Measurements from ENCODE around the gene SLC7A6. TPM values are rescaled to one million over a fixed set of nuclear protein-coding genes. Genes with fewer than 3 reads are reported as not detected.

The SLC7A6 gene
- total and polyA plus RNA-seq, 2 of the 8 experiments (the other 6 are each of a cell fraction or from before 2014, with no cell fraction given): 28.0 to 37.8 TPM

DNA sequence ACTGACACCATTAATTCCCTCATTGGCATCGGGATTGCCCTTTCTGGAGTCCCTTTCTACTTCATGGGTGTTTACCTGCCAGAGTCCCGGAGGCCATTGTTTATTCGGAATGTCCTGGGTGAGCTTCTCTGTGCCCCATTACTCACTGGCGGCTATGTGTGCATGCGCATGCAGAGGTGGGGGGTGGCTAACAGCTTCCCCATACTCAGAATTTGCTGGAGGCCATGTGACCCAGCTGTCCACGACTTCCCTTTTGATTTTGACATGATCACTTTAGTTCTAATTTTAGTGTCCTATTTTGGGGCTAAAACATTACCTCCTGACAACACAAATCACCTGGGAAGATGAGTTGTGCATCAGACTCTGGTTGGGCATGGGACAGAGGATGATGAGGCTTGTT lies 32.4 kb downstream of the SLC7A6 start:
- peaks cover 11 to 53% (median 36%) of the 10 kb centered on the region in 4 experiments for H3K36me3 ChIP-seq (ENCODE audit: control insufficient read depth in 2 of 4, insufficient read depth in 4 of 4, low read length in 3 of 4)
- WGBS, 2 experiments (ENCODE audit: extremely low coverage in 1 of 2, insufficient coverage in 1 of 2, insufficient read length in 1 of 2, insufficient replicate concordance in 2 of 2, low coverage in 1 of 2, low lambda C conversion rate in 2 of 2, missing lambda C conversion rate in 1 of 2): 85% methylated on average over 6 of the region's 6 CpGs; no CpG with 5 or more reads in 1 of the 2 experiments
- H4K20me1 ChIP-seq (replicated peaks in 1 of 2; ENCODE audit: control insufficient read depth in 1 of 2, insufficient read depth in 2 of 2, low read length in 2 of 2): peaks cover 1 to 5% of the 10 kb centered on the region in 2 experiments
- TF ChIP-seq SIX5 (IDR thresholded peaks at IDR 0.05; ENCODE audit: low read depth, low read length) (no peak), BCL11A (IDR thresholded peaks at IDR 0.05; ENCODE audit: low read depth in 2 of 2, low read length in 2 of 2) (no peak), TBP (IDR thresholded peaks at IDR 0.05; ENCODE audit: low read depth, low read length) (no peak), CBX5 (IDR thresholded peaks at IDR 0.05; ENCODE audit: low read depth, low read length) (no peak), POU5F1 (IDR thresholded peaks at IDR 0.05; ENCODE audit: low read depth, low read length) (no peak), SP1 (IDR thresholded peaks at IDR 0.05; ENCODE audit: low read depth, low read length) (no peak), ZNF274 (IDR thresholded peaks at IDR 0.05; ENCODE audit: borderline replicate concordance, extremely low read depth, low read length) (no peak), JUND (IDR thresholded peaks at IDR 0.05; ENCODE audit: low read length) (no peak), RXRA (IDR thresholded peaks at IDR 0.05; ENCODE audit: insufficient read depth, low read depth, low read length) (no peak)

More for the DNA sequence above, 32.4 kb downstream of the SLC7A6 start:
- H3K56ac ChIP-seq (replicated peaks; ENCODE audit: insufficient read length, low read depth, low read length): no peak overlapping the region
- H3K27ac ChIP-seq (ENCODE audit: low read depth, low read length): no peak overlapping the region
- no peaks in the 10 kb centered on the region for H3K9me3 ChIP-seq (ENCODE audit: insufficient read depth in 2 of 2, low read depth in 1 of 2, low read length in 1 of 2)
- H3K4me3 ChIP-seq (ENCODE audit: extremely low read depth in 1 of 4, insufficient read depth in 2 of 4, low read depth in 3 of 4, low read length in 4 of 4): no peak overlapping the region
- no peak overlapping the region for H2AFZ ChIP-seq (ENCODE audit: low read length)
- no peak for DNase-seq (ENCODE audit: low read depth in 1 of 2, low spot score in 2 of 2)
- no peak overlapping the region for H3K4me2 ChIP-seq (ENCODE audit: insufficient read depth in 1 of 2, low read depth in 2 of 2, low read length in 2 of 2)
- H4K8ac ChIP-seq (ENCODE audit: extremely low read depth, insufficient read depth, low read length): no peak overlapping the region
- no peak overlapping the region for H2BK15ac ChIP-seq (ENCODE audit: low read length)
- no peaks in the 10 kb centered on the region for H3K4me1 ChIP-seq (replicated peaks in 1 of 4; ENCODE audit: control insufficient read depth in 3 of 4, insufficient read depth in 4 of 4, low read length in 3 of 4)
- no peak overlapping the region for H4K91ac ChIP-seq (replicated peaks; ENCODE audit: insufficient read length, low read length)
- no peak overlapping the region for H2BK12ac ChIP-seq (ENCODE audit: low read depth, low read length)
- no peaks in the 10 kb centered on the region for H3K79me2 ChIP-seq (ENCODE audit: control insufficient read depth in 1 of 2, insufficient read depth in 2 of 2, low read length in 2 of 2)
- H3K27me3 ChIP-seq (replicated peaks in 1 of 4; ENCODE audit: control insufficient read depth in 3 of 4, extremely low read depth in 1 of 4, insufficient read depth in 3 of 4, low read length in 3 of 4): no peaks in the 10 kb centered on the region
- no peak overlapping the region for H3K9ac ChIP-seq (replicated peaks in 1 of 4; ENCODE audit: extremely low read depth in 1 of 4, low read depth in 3 of 4, low read length in 3 of 4)
- ChIA-PET CTCF (ENCODE audit: partially characterized antibody) (interaction anchor here (0.6 to 20.4 kb wide), 7 partner anchors 8 to 72 kb away, joined by 3 to 233 read pairs (median 3); partner anchors contain the start of gene SLC7A6), POLR2A (ENCODE audit: partially characterized antibody) (interaction anchor here (0.8 to 1.8 kb wide), 6 partner anchors 9 to 68 kb away, joined by 3 to 10 read pairs (median 3); partner anchors contain the start of genes PRMT7 and SLC7A6OS)
- H3K79me1 ChIP-seq (ENCODE audit: low read depth, low read length): no peaks in the 10 kb centered on the region
- no peak overlapping the region for H2BK120ac ChIP-seq (replicated peaks; ENCODE audit: low read depth, low read length)
- no peak overlapping the region for H2AK5ac ChIP-seq (ENCODE audit: low read depth, low read length)
- no peak for FAIRE-seq
- no peak overlapping the region for H3K23ac ChIP-seq (ENCODE audit: insufficient read length)
- H3K18ac ChIP-seq (ENCODE audit: extremely low read depth, low read length): no peak overlapping the region
- H3K4ac ChIP-seq (replicated peaks; ENCODE audit: insufficient read length, low read depth, low read length): no peak overlapping the region
- H4K5ac ChIP-seq (ENCODE audit: insufficient read length, low read depth, low read length): no peak overlapping the region
- H3K23me2 ChIP-seq (ENCODE audit: low read depth, low read length): no peaks in the 10 kb centered on the region
- no peak overlapping the region for H2BK5ac ChIP-seq (ENCODE audit: low read depth, low read length)
- no peak overlapping the region for H2BK20ac ChIP-seq (ENCODE audit: low read length)
- no peak overlapping the region for H3K14ac ChIP-seq (ENCODE audit: insufficient read length)
